Upper lobe of left lung (tissue), 4 donors: ENCODE measurements around the gene CAV1.

Experiments used
- POLR2A ChIP-seq, 4 donors: fragments of 450-650 bp; IDR thresholded peaks; one replicate each; pipeline ENCODE4 v1.5.1; 2016 to 2017; ENCODE audit warnings: antibody characterized with exemption in 4 of 4, mild to moderate bottlenecking in 2 of 4
- TF ChIP-seq, protein P1 (sequence below), 6 experiments: fragments of 450-650 bp in 4 of 6; fragments of 200-600 bp in 2 of 6; sonication (generic) in 2 of 6; IDR thresholded peaks; one replicate each; pipeline ENCODE4 v1.5.1; 2016 to 2019; ENCODE audit warnings: antibody characterized with exemption in 6 of 6

- TF ChIP-seq POLR2A (IDR thresholded peaks at IDR 0.05): no peak
- TF ChIP-seq, protein P1, sequence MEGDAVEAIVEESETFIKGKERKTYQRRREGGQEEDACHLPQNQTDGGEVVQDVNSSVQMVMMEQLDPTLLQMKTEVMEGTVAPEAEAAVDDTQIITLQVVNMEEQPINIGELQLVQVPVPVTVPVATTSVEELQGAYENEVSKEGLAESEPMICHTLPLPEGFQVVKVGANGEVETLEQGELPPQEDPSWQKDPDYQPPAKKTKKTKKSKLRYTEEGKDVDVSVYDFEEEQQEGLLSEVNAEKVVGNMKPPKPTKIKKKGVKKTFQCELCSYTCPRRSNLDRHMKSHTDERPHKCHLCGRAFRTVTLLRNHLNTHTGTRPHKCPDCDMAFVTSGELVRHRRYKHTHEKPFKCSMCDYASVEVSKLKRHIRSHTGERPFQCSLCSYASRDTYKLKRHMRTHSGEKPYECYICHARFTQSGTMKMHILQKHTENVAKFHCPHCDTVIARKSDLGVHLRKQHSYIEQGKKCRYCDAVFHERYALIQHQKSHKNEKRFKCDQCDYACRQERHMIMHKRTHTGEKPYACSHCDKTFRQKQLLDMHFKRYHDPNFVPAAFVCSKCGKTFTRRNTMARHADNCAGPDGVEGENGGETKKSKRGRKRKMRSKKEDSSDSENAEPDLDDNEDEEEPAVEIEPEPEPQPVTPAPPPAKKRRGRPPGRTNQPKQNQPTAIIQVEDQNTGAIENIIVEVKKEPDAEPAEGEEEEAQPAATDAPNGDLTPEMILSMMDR (IDR thresholded peaks at IDR 0.05): no peak
Measured at GRCh38 chr7:116592445-116592844, 67.6 kb downstream of the CAV1 start.
